Stimulated activated CD4-positive, alpha-beta T cell treated with anti-CD3 and anti-CD28 coated beads, Interleukin-1b, Interleukin-23, amount 100 ng/mL, for 48 hours (primary cell): ENCODE measurements around the gene PUDP.
"Not testable (repeated sequence)": the region's sequence is repeated elsewhere in the genome, so short reads cannot be mapped to it uniquely, and the experiment has no call there.

ENCODE experiments used
- DNase-seq: peaks from one replicate; pipeline ENCODE4 v3.0.0-alpha.2; 2020

Gene PUDP

DNA sequence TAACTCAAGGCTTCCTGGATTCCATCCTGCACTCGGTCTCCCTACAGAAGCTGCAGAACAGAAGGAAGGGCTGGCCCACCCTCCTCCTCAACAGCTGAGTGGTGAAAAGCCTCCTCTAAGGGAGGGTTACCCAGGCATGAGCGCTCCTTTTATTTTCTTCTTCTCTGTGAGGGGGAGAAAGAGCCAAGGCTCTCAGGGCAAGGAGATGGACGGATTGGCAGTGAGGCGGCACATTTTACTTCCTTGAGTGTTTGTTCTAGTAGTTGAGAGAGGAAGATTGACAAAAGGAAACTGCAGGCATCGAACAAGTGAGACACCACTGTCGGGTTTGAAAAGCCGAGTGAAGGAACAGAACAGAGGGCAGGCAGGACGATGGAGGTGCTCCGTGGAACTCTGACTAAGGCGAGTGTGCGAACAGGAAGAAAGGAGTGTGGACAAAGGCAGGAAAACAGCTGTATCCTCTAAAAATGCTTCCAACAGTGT lies 38.9 kb downstream of the PUDP start:
- no peak for DNase-seq

DNA sequence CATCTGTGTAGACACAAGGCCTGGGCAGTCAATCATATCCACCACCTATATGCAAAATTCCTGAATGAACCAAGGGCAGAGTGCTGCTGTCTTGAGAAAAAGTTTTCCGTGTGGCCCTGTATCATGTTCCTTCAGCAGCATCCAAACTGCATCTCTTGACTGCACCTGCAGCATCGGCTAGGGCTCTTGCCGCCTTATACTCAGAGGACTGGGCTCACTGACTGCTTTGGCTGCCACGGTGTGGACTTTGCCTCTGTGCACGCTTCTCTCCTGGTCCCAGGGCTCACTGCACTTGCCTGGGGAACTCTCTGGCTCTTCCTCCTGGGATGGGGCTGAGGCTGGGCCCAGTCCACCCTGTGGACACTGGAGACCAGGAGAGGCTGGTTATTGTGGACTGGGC lies 39.9 kb downstream of the PUDP start:
- DNase-seq: no peak

DNA sequence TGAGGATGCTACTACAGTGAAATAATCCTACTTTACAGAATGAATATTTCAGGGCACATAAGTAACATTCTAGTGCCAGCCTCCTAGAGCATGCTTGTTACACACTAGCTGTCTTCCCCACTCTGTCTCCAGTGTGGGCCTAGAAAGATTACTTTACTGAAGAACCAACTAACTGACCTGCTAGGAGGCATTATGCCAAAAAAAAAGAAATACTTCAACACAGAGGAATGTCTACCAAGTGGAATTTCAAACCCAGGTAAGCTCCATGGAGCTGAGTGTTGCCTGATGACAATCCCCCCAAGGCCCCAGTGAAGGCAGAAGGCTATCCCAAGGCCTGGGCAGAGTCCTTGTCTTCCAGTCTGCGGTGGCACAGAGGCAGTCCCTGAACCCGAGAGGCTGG lies 41.3 kb downstream of the PUDP start:
- no peak for DNase-seq

DNA sequence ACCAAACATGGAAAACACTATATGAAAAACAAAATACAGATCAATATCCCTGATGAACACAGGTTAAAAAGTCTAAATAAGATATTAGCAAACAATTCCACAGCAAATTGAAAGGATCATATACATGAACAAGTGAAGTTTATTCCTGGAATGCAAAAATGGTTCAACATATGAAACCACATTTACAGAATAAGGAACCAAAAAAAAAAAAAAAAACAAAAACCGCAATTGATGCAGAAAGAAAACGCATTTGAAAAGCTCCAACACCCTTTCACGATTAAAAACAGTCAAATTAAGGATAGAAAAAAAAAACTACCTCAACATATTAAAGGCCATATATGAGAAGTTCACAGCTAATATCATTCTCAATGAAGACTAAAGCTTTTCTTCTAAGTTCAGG lies 45.8 kb downstream of the PUDP start:
- no peak for DNase-seq

DNA sequence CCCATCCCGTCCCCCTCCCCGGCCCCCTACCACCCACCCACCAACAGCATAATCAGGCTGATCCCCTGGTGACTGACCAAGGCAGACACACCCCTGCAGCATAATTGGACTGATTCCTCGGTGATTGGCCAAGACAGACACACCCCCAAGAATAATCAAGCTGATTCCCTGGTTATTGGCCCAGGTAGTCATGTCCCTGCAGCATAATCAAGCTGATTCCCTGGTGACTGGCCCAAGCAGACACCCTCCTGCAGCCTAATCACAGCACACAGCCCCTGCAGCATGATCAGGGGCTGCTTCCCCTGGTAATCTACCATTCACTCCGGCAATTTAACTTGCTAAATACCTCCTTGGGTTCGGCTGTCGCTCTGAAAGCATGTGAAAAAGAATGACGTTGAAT lies 47.9 kb downstream of the PUDP start:
- DNase-seq: no peak

DNA sequence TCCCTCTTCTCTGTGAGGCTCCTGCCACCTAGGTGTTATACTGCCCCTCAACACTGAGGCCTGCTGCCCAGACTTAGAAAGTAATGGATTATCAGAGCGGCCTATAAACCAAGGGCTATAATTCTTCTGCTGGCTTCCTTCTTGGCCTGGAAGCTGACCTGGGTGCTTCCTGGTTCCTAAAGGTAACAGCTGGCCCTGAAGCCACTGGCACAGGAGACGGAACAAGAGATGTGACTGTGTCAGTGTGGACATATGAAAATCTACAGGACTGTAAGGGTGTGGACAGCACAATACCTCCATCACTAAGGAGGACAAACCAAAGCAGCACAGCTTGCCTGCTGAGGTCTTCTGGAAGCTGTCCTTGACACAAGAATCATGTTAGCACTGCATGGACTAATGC lies 52.3 kb downstream of the PUDP start:
- DNase-seq: not testable (repeated sequence)

DNA sequence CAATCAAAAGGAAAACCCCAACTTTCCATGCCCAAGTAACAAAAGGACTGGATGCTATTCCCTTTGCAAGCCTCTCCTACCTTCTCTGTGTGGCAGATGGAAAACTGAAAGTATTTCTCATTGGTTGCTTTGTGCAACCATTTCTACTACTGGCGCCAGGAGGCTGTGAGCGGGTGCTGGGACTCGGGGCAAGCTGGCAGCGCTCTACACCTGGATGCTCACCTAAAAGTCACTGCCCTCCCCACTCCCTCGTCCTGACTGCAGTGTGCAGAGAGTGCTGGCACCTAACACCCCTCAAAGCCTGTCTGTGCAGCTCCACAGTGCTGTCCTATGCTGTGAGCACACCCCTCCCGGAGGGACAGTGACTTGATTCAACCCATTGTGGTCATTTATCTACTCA lies 54.6 kb downstream of the PUDP start:
- DNase-seq: no peak

DNA sequence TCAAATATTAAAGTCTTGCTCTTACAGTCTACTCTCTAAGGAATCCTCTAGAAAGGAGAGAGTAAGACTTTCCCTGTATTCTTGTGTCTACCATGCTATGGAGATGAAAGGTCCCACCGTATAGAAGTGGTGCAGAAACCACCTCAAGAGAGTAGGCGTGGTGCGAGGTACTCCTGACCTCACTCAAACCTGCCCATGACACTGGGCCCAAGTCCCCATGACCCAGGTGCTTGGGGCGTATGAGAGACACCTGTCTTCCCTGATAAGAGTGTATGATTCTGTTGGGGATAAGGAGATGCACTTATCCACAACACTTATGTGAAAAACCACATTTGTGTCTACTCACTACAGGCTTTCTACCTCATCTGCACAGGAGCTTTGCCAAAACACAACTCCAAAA lies 55.4 kb downstream of the PUDP start:
- no peak for DNase-seq

DNA sequence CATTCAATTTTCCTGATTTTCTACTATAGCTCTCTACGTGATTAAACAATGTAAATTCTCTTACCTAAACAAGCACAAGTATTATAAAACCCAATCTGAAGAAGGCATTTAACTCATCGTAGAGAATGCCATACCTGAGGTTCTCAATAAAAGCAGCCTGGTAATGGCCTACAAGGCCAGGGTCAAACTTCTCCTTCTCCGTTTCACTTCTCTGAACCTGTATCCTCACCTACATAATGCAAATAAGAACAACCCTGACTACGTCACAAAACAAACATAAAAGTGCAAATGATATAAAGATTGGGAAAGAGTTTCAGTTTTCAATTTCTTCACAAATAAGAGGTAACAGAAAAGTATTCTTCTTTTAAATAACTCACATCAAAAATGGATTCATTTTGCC lies 56.0 kb downstream of the PUDP start:
- DNase-seq: no peak

DNA sequence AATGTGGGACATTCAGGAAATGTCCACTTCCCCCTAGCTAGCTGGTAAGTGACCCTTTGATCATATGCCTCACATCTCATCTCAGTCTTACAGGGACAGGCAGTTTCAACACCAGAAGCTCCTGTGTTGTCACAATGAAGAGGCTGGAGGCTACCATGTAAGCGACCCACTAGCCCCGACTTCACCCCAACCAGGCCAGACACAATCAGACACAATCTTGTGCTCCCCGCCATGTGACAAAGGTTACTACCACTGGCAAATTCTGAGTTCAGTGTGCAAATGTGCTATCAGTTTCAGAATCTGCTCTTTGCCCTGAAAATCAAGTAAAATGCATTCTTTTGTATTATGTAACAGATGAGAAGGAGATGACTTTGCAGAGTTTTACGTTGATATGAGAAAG lies 57.3 kb downstream of the PUDP start:
- no peak for DNase-seq

DNA sequence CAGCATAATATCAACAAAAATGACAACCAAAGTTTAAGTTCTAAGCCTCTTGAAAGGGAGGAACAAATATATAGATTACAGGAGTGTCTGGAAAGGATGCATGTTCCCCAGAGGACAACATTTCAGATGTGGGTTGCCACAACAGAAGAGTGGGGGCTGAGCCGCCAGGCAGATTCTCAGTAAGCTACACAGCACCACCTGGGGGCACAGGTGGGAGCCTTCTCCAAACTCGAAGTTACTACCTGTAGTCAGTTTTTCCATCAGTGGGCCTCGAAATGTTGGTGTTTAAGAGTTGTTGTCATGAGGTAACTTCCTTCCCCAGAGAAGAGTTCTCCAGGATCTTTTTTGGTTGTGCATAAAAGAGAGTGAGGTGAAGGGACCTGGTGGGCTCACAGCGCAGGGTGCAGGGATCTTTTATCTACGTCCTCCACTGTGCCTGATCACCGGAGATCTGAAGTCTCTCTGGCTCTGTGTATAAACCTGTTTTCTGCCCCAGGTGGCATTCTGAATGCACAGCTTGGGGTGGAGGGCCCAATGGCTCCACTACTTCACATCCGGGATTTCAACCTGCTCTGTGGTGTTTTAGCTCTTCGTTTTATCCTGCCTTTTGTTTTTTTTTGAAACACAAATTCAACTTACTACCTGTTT lies 58.9 kb downstream of the PUDP start:
- peak; percentile 19 for DNase-seq

DNA sequence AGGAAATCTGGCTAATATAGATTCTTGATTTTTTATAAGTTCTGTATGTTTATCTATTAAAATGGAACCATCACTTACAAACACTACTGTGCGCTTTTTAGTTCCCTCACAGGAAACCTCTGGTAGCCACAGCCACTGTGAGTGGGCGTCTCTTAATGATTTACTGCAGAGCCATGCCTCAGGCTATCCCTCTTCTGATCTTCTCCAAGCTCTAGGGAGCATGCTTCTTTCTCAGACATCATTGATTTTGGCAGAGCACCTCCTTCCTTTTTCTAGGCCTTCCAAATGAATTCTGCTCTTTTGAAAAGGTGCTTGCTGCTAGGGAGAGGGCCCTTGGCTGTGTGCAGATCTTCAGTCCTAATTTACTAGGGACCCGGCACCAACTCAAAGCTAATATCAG lies 61.6 kb downstream of the PUDP start:
- no peak for DNase-seq

DNA sequence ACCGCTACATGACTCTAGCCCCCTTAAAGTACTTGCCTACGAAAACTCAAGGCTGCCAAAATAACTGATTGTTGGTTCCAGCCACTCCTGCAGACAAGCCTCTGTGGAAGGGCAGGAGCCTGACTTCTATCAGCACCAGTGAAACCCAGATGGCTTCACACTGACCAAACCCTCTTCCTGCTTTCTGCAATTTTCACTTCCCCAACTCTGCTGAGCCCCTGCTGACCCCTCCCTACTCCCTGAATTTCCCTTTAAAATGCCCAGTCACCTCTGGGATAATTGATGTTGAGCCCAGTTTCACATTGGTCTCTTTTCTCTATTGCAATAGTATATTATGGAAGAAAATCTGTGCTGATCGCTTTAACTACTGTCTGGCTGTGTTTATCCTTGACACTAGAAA lies 62.1 kb downstream of the PUDP start:
- no peak for DNase-seq

DNA sequence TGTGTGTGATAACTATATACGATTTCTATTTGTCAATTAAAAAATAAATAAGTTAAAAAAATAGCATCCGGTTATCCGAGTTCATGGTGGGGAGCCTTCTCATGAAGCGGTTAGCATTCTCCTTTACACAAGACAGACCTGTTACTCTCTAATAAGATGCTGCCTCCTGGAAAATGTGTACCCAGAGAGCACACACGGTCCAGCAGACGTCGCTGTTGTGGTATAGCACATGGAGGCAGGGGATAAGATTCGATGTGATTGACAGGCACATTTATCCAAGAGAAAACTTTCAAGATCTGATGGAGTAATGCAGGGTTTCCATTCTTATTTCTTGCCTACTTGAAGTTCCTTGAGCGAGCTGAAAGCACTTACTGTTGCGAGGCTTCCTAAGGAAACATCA lies 63.1 kb downstream of the PUDP start:
- DNase-seq: no peak

DNA sequence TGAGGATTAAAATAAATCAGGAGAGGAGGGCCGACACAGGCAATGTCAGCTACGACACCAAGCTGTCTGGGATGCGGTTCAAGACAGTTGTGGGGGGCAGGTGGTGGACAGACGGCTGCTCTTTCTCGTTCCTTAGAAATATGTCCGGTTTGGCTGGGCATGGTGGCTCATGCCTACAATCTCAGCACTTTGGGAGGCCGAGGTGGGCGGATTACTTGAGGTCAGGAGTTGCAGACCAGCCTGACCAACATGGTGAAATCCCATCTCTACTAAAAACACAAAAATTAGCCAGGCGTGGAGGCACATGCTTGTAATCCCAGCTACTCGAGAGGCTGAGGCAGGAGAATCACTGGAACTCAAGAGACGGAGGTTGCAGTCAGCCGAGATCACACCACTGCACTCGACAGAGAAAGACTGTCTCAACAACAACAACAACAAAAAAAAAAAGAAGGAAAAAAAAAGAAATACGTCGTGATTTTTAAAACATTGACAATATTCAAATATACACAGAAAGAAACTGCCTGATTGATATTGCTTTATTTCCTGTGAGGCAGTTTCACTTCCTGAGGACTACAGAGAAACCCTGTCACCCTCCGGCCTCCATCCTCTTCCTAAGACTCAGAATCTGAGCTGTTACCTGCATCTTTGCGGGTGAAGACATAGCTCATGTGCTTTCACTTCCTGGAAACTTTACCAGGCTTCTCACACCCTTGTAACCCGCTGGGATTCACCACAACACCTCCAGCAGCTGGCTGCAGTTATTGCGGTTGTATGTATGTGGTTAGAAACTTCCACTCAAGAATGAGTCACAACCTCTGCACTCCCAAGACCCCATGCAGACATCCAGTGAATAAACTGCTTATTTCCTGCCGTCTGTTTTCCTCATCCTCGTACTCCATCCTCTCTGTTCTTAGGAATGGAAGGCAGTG lies 64.2 kb downstream of the PUDP start:
- DNase-seq: peak; percentile 62

DNA sequence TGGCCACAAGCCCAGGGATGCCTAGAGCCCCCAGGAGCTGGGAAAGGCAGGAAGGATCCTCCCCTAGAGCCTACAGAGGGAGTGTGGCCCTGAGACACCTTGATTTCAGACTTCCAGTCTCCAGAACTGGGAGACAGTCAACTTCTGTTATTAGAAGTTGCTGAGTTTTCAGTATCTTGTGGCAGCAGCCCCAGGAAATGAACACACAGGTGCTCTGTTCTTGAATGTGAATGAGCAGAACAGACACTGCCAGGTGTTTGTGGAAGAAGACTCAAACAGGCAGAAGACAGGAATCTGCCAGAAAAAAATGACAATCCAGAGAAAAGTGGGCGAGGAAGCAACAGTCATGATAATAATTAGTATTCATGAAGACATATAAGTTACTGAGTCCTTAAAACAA lies 64.9 kb downstream of the PUDP start:
- no peak for DNase-seq

DNA sequence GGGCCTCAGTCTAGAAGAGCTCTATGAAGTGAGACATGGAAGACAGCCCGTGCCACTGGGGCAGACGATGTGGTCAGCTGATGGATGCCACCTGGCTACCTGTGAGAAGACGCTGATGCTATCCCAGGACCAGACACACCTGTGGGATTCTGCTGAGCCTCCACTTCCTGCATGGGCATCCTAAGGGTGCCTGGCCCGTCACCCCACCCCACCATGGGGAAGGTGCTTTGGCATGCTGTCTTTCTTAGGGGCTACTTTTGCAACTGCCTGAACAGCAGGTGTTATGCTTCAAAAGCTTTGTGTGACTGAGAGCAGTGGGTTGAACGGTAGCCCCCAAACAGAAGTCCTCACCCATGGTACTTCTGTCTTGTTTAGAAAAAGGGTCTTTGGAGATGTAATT lies 65.4 kb downstream of the PUDP start:
- DNase-seq: no peak

DNA sequence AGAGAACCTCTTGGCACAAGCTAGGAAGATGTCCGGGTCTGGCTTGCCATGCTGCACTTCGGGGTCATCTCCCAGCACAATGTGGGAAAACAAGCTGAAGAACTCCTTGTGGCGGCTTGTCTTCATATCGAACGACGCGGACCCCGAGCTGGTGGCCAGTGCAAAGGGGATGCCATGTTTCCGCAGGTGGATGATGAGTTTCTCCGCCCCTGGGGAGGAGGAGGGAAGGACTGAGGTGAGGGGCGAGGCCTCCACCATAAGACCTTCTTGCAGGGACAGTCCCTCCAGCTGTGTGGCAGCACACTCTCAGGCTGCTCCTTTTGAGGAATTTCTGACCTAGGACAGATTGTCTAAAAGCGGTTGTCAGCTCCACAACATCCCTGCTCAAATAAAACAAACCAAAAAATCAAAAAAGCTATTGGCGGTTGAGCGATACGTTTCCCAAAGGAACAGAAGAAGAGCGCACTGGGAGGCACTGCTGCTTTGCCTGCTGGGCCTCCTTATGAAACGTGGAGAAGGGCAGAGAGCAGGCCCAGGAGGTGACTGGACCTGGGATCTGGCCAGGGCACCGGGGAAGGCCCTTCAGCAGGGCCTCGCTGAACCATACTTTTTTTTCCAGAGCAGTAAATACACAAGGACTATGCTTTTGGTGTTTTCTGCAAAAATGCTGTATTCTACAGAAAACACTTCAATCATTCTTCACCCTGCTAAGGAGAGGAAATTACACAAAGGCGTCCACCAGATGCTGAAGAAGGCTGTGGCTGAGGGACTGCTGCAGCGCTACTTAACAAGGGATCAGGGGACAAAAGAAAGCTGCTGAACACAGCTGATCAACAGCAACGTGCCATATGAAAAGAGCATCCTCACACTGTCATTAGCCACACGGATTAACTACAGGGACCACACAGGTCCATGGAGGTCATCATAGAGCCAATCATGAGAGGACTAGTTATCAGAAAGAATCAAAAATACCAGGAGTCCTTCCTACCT lies 70.4 kb downstream of the PUDP start:
- DNase-seq: no peak

DNA sequence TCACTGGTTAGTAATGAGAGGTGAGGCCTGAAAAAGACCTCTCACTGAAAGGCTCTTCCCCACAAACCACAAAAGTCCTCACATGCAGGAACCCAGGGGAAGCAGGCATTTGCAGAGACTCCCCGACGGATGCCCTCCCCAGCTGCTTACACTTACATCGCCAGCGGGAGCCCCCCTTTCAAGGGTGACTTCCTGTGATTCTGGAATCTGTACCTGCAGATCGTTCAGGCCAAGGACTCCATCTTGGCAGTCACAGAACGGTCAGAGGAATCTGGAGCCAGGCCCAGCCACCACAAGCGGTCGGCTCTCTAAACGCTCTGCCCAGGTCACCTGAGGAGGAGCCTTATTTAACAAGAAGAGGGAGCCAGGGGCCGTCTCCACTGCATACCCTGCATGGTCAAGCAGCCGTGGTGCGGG lies 71.7 kb downstream of the PUDP start:
- DNase-seq: no peak

DNA sequence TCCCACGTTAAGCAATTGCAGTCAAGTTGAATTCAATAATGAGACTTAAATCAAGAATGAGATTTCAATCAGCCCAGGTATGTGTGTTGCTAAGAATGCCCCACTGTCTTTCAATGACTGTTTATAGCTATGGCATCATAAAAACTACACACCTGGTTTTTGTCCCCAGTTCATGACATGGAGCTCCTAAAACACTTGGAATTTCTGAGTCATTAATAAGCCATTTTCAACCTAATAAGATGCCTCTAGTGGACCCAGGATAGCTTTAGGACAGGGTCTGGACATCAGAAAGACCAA lies 73.1 kb downstream of the PUDP start:
- DNase-seq: no peak

DNA sequence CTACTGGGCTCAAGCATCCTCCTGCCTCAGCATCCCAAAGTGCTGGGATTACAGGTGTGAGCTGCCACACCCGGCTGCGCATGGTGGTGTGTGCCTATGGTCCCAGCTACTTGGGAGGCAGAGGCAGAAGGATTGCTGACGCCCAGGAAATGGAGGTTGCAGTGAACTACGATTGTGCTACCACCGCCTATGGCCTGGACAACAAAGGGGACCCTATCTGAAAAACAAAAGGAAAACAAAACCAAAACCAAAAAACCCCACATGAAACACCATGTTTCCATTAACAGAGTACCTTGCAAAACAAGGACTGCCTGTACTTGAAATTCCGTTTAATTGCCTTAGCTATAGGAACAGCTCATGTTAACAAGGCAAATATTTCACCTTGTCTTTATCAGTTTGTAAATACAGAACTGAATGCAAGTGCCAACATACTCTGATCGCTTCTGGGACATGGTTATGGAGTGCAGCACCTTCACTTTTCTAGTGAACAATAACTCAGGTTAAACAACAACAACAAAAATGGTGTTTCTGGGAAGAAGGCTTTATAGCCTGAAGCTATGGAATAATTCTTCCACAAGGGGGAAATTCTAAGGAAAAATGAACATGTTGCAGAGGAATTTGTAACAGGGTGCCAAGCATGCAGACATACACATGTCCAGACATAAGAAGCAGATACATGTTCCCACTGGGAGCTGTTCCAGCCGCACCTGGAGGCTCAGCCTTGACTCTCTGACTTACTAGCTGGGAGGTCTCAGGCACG lies 73.6 kb downstream of the PUDP start:
- no peak for DNase-seq

DNA sequence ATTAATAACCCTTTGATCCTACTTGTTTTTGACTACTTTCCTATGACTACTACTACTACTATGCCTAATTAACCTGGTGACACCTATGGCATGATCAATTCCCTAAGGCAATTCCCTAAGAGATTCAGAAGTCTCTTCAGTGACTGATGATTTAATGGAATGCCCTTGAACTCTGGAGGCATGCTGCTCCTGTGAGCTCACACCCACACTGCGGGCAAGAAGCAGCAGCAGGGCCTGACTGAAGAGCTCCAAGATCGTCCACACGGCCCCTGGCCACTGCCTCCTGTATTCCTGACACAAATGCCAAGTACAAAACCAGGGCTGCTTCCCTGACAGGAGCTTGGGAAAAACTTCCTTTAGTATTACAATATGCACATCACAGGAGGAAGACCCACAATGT lies 74.6 kb downstream of the PUDP start:
- DNase-seq: no peak

DNA sequence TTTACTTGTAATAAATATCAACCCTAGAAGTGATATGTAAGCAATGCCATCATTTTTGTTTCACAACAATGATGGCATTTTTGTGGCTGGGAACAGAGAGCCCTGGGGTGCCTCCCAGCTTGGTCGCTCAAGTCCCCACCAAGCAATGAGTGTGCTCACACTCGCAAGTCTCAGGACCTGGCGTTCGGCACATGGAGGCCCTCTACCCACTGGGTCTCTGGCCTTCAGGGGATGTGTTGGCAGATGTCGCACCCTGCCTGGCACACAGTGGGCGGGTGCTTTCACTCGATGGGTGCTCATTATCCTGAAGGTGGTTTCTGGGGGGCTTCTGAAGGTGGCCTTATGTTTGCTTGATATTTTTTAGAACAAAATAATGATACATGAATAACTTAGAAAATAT lies 75.1 kb downstream of the PUDP start:
- DNase-seq: no peak
